GM21619 (cell line): Measurements from ENCODE around the gene IL26.

ENCODE experiments used
- ATAC-seq: cut with Tn5 transposase; IDR thresholded peaks from one replicate; pipeline ENCODE4 v1.9.1; 2021; ENCODE audit not compliant: unreplicated experiment

Gene IL26

GRCh38 chr12:68158432-68158831 is 67.2 kb downstream of the IL26 start:
- ATAC-seq, result no peak

- no peak for ATAC-seq
These were observed 68.2 kb downstream of the IL26 start for GRCh38 chr12:68157380-68157779.

- ATAC-seq, result no peak
These were observed 69.0 kb downstream of the IL26 start for GRCh38 chr12:68156636-68157035.

GRCh38 chr12:68154779-68155178 is 70.8 kb downstream of the IL26 start:
- ATAC-seq, result no peak
